HepG2 (cell line): ENCODE data around the gene TJP3.

Source experiments
- NR2F2 ChIP-seq: IDR thresholded peaks from 2 replicates; pipeline ENCODE4 v1.6.1; 2012; ENCODE audit warnings: low read depth, inconsistent platforms, borderline replicate concordance
- TARDBP ChIP-seq: sonication (generic); formaldehyde crosslinking; IDR thresholded peaks from 2 replicates; pipeline ENCODE4 v1.8.0; 2022; ENCODE audit warnings: mild to moderate bottlenecking, missing genetic modification reagents

- TF ChIP-seq NR2F2 (no peak), TARDBP (CRISPR knock-in tag) (no peak)
Observed at GRCh38 chr19:3684817-3685410, 23.3 kb upstream of the TJP3 start.
